GM21423 (cell line): ENCODE measurements around the gene EFCAB6.

Experiments used
- ATAC-seq: cut with Tn5 transposase; IDR thresholded peaks from one replicate; pipeline ENCODE4 v1.9.1; 2021; ENCODE audit warnings: mild to moderate bottlenecking, moderate library complexity; ENCODE audit not compliant: unreplicated experiment

The EFCAB6 gene

DNA sequence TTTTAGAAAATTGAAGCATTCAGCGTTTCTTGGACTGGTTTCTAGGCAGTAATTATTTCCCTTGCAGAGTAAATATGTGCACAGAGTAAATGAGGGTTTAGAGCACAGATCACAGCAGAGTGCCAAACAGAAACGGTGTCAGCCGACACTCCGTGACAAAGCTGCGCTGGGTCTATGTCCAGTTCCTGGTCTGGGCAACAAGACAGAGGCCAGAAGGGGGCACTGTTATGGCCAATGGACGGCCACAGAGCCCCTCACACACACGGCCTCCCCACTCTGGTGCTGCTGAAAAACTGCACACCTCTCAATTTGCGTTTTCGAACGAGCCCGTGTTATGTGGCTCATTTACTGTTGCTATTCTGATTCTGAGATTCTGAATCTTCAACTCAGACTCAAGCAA lies 219.6 kb downstream of the EFCAB6 start:
- no peak for ATAC-seq

DNA sequence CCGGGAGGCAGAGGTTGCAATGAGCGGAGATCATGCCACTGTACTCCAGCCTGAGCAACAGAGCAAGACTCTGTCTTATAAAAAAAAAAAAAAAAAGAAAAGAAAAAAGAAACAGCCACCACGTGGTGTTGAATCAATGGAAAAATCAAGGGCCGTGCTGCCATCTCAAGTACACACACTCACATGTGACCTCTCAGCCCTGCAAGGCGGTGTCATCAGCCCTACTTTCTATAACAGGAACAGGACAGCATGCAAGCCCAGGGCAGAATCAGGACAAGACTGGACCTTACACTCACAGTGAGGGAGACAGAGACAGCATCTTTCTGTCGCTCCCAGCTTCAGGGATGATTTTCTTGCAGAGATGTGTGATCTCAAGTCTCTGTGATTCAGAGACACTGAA lies 220.7 kb downstream of the EFCAB6 start:
- no peak for ATAC-seq

DNA sequence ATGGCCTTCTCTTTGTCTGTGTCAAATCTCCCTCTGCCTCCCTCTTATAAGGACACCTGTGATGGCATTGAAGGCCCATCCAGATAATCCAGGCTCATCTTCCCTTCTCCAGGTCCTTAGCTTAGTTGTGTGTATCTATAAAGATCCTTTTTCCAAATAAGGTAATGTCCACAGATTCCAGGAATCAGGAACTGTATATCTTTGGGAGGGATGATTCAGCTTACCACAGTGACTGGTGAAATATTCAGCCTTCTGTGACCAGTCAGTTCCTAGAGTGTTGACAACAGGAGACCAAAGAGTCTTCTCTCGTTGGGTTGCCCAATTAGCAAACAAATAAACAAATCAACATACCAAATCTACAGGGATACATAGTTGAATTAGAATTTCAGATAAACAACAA lies 224.5 kb downstream of the EFCAB6 start:
- no peak for ATAC-seq

DNA sequence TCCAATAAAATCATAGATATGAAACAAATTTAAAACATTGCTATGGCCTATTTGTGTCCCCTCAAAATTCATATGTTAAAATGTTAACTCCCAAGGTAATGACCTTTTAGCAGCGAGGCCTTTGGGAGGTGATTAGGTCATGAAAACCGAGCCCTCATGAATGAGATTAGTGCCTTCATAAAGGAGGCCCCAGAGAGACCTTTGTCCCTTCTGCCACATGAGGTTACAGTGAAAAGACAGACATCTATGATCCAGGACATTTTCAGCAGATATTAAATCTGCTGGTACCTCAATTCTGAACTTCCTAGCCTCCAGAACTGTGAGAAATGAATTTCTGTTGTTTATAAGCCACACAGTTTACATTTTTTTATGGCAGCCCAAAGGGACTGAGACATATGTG lies 228.6 kb downstream of the EFCAB6 start:
- no peak for ATAC-seq

DNA sequence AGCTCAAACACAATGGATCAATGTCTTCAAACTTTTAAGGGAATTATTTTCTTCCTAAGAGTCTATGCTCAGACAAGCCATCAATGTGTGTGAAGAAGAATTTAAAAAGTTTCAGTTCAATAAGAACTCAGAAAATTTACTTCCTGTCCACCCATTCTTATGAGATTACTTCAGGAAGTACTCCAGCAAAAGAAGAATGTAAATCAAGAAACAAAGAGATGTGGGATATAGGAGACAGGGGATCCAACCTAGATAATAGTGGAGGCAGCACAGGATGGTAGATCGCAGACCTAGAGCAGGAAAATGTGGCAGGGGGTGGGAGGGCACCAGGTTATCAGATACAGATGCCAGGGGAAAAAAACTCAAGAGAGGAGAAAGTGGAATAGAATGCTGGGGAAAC lies 229.7 kb downstream of the EFCAB6 start:
- ATAC-seq: no peak

- no peak for ATAC-seq
These were observed 231.8 kb downstream of the EFCAB6 start for GRCh38 chr22:43580271-43580750.

GRCh38 chr22:43574738-43575137 lies 237.4 kb downstream of the EFCAB6 start:
- ATAC-seq: no peak

GRCh38 chr22:43572710-43573109 lies 239.4 kb downstream of the EFCAB6 start:
- no peak for ATAC-seq

DNA sequence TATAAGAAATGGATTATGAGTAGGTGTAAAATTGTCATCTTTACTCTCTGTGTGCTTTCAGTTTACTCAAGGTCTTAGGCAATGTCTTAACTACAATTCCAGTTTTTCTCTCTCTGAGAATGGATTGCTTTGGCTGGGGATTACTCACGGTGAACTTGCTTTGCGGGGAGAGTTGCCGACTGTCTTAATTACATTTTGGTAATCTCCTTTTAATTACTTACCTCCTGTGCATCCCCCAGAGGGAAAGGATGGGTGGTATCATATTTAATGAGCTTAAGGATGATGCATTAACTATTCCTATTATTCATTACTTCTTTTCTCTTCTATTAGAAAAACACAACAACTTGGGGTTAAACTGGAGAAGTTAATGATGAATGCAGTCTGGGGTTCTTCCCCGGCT lies 240.9 kb downstream of the EFCAB6 start:
- ATAC-seq: no peak

GRCh38 chr22:43570531-43571165 lies 241.5 kb downstream of the EFCAB6 start:
- no peak for ATAC-seq

- no peak for ATAC-seq
These were observed 243.0 kb downstream of the EFCAB6 start for GRCh38 chr22:43569111-43569510.

- no peak for ATAC-seq
These were observed 244.3 kb downstream of the EFCAB6 start for GRCh38 chr22:43567691-43568324.

DNA sequence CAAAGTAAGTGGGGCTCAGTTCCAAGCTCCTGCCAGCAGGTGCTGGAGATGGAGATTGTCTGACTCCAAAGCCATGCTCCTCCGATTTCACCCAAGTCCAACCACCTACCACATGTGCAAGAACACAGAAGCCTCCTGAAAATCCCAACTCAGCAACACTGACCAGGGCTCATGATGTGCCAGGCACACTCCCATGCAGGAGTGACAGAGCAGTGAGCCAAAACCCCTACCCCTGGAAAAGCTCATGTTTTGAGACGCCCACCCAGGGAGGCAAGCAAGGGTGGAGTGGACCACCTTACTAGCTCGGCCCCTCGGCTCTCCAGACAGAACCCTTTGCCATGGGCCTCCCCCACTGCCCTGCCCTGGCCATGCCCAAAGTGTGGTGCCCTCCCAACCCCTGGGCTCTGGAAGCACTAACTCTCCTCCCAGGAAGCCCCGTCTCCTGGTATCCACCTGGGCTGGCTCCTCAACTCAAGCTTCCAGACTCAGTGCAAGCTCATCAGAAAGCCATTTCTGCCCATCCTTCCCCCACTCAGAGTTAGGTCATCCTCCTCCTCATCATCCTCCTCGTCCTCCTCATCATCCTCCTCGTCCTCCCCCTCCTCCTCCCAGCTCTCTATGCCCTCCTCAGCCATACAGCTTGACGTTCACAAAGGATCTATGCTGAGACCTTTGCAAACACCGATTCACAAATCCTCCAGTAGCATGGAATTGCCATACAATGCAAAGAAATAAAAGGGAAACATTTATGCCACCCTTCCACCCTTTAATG lies 245.4 kb downstream of the EFCAB6 start:
- ATAC-seq: no peak

DNA sequence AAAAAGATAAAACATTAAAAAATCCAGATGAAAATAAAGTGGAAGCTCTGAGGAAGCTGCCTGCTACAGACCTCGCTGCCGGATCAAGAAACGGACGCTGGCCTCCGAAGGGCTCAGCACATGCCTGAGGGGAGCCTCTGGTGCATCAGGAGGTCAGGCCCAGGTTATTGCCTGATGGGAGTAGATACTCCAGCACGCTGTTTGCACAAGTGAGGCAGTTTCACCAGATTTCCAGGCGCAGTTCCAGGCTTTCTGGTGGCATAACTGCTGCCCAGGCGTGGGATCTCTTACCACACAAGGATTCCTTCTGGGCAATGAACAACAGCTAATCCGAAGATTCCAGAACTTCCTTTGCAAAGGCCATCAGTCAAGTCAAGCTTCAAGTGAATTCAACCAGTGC lies 246.1 kb downstream of the EFCAB6 start:
- no peak for ATAC-seq

DNA sequence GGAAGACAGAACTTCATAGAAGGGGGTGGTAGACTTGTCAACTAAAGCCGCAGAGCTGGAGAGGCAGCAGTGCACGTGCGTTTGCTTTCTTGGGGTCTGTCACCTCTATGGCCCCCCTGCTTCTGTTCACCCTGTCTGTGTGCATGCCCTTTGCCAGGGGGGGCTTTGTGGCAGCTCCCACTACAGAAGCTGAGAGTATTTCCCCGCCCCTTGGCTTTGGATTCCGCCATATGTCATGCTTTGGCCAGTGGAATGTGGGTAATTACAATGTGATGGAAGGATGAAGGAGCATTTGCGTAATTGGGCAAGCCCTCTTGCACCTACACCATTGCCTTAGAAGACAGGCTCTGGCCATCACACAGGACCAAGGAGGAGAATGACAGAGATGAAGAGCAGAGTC lies 247.2 kb downstream of the EFCAB6 start:
- ATAC-seq: no peak

- ATAC-seq: no peak
These were observed 248.5 kb downstream of the EFCAB6 start for GRCh38 chr22:43563571-43563970.

- ATAC-seq: no peak
These were observed 249.3 kb downstream of the EFCAB6 start for GRCh38 chr22:43562843-43563242.

GRCh38 chr22:43561415-43562178 lies 250.5 kb downstream of the EFCAB6 start:
- no peak for ATAC-seq

GRCh38 chr22:43560651-43561050 lies 251.5 kb downstream of the EFCAB6 start:
- ATAC-seq: no peak

DNA sequence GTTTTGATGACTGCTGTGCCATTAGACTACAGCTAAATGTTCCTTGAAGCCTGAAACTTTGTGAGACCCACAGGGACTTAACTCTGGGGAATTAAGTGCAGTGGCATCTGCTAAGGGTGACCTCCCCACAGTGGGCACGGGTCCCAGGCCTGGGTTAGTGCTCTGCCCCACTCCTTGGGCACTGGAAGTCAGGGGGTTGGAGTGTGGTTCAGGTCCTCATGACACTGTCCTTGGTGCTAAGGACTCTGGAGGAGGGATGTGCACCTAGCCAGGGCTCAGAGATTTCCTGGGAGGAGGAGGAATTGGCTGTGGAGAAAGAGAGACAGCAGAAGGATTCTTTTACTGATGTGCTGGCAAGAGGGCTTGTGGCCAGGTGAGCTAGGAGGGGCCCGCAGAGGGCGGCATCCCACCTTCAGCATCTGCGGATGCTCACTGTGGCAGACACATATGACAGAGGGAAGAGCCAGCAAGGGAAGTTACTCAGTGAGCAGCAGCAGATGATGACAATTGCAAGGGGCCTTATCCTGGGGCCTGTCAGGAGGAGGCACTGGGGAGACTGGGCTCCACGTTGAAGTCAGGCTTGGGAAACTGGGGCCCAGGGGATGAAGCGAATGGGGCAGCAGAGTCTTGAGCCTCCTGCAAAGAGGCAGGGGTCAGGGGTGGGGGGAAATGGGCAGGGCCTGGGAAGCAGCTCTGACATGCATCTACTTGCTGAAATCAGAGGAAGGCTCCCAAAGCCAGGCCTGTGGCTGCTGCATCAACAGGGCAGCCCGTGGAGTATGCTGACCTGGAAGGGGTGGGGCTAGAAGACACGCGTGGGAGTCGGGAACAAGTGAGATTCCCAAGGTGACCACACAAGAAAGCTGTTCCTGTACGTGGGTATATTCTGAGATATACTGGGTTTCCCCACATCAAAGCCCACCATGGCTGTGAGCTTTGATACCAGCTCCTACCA lies 256.3 kb downstream of the EFCAB6 start:
- ATAC-seq: no peak
